Ecto neural progenitor cell (in vitro differentiated cells): ENCODE data around the gene GRIK2.
"Not testable (repeated sequence)": the region's sequence is repeated elsewhere in the genome, so short reads cannot be mapped to it uniquely, and the experiment has no call there.

ENCODE experiments used
- DNase-seq: peaks from one replicate; pipeline ENCODE4 v3.0.0-alpha.2; 2018; ENCODE audit warnings: low spot score

GRIK2 gene

DNA sequence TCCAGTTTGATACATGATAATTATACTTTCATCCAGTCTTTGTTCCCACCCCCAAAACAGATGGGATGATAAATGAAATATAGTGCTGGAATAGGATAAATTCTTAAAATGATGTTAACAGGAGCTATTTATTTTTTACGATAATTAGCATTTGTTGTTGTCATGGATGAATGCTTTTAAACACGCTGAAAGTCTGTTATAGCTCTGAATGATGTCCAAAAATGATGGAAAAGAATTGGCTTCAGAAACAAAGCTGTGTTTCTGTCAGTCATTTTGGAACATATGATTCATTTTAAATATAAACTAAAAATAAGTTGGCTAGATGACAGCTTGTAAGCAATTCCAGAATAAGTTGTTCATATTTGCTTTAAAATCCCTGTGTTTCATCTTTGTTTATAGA, 237.4 kb downstream of the GRIK2 start:
- DNase-seq = no peak

DNA sequence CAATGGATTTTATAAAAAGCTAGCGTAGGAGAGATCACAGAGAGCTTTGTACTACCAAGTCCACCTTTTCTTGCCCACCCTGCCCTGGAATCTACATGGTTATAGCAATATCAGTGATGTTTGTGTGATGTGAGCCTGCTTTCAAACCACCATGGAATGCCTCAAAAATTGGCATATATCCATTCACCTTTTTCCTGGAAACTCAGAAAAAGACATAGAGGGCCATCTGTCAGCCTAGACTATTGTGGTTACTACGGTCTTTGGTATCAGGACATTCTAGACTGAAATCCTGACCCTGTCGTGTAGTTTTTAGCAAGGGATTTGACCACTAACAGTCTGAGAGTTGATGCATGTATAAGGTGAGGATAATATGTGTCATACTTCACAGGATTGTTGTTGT, 239.6 kb downstream of the GRIK2 start:
- DNase-seq = no peak

DNA sequence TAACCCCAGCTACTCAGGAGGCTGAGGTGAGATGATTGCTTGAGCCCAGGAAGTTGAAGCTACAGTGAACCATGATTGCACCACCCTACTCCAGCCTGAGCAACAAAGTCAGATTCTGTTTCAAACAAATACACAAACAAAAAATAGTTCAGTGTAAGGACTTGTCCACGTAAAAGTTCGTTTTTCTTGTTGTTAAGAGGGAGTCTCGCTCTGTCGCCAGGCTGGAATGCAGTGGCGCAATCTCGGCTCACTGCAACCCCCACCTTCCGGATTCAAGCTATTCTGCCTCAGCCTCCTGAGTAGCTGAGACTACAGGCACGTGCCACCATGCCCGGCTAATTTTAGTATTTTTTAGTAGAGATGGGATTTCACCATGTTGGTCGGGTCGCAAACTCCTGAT, 245.4 kb downstream of the GRIK2 start:
- not testable (repeated sequence) for DNase-seq

DNA sequence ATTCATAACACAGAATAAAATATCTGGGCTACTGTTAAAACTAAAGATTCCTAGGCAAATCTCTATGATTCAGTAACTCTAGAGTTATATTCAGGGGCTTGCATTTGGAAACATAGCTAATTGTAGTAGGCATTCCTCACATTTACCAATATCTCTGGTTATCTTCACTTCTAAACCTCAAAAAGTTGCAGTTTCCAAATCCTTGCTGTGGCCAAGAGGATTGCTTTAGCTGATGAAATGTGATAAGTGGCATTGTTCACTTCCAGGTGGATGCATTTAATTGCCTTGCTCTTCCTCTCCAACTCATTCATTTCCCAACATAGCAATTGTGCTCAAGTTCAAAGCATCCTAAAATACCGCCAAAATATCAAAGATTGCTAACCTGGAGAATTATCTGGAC, 246.6 kb downstream of the GRIK2 start:
- no peak for DNase-seq

DNA sequence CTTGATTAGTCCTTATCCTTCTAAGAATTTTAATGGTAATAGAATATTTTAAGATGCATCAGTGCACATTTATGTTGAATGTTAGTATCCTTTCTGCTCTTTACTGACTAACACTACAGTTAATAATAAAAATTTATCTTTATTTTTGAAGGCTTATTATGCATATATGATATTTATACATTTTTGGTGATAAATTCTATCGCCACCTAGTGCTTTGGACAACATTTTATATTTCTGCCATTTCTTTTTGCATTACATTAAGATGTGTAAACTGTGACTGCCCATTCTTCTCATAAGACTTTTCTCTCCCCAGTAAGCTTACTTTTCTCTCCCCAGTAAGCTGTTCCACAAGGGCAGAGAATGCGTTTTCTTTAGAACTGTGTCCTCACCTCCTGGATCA, 252.3 kb downstream of the GRIK2 start:
- DNase-seq = no peak

DNA sequence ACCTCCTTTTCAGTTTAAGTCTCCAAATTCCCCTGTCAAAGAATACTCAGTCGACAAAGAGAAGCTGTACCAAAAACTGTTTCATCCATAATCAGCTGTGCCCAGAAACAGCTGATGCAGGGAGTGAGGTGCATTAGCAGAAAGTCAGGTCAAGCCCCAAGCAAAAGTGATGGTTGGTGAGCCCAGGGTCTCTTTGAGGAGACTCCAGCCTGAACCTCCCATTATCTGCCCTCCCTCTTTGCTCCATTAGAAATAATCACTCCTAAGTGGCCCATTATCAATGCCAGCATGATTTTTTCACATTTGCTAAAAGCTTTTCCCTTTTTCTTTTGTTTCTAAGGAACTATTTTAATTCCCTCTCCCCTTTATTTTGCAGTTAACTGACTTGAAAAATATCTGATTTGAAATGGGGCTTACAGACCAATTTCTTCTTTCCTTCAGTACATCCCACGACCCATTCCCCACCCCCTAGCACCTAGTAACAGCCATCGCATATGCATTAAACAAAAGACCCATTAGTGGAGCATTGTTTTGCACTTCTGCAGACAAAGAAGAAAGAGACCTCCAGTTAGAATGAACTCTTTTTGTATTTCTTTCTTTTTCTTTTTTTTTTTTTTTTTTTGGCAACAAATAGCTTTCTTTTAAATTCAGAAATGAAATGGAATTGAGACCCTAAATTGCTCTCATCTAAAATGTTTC, 257.0 kb downstream of the GRIK2 start:
- DNase-seq = no peak

DNA sequence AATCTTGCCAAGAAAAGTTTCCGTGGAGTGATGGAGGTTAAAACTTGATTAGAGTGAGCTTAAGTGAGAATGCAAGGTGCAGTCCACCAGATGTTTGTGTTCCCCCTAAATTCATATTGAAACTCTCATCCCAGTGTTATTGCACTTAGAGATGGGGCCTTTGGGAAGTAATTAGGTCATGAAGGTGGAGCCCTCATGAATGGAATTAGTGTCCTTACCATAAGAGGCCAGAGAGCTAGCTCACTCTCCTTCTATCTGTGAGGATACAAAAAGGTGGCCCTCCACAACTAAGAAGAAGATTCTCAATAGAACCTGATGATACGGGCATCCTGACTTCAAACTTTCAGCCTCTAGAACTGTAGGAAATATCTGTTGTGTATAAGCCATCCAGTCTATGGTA, 258.6 kb downstream of the GRIK2 start:
- DNase-seq = no peak

DNA sequence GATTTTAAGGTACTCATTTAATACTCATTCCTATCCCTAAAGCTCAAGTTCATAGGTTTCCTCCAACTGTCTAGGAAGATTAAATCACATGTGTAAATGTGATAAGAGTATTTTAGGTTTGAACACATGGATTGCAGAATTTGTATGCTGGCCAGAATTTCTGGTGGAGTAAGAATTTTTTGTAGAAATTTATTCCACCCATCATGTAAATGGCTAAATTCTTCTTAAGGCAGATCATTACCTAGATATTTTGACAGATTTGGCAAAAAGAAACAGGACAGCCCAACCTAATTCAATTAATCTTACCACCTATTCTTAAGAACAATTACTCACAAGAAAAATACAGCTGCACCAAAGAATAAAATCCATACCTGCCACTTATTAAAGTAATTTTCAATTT, 261.6 kb downstream of the GRIK2 start:
- DNase-seq = no peak

DNA sequence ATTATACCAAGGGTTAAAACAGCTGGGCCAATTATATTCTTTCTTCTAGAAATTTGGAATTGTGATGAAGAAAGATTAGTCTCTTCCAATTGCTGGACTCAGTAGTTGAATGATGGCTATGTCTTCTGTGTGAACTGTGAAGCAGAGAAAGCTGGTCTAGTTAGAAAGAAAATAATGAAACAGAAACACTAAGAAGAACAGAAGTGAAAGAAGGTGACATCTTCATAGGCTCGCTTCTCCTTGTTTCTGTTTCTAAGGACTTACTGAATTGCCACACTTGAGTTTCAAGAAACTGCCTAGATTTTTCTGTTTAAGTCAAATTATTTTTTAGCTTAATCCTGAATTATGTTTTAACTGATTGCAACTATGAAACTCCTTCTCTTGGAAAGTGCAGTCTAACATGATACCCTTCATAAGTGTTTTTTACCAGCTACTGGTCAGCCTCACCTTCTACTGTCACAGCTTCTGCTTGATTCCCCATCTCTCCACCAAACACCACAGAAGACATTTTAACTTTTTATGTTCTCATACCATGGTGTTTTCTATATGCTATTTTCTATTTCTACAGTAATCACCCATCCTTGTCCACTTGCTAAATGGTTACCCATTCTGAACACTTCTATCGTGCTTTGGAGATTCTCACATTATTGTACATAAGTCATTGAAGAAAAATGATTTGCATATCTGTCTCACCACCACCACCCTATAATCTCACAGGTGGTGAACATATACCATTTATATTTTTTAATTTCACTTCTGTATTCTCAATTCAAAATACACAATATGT, 268.8 kb downstream of the GRIK2 start:
- no peak for DNase-seq

DNA sequence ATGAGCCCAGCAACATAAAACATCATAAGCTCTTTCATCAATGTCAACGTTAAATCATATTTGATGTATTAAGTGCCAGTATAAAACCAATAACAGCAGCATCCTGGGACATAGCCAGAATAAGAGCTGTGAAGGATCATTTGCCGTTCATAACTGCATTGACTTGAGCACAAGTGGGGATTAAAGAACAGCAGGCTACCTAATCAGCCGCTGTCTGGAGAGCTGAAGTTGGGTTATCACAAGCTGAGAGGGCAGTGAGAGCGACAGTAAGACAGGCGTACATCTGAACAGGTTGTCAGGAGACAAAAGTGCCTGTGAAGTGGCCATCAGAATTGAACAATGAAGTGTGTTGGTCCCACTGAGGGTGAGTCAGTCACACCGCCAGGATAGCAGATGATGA, 269.6 kb downstream of the GRIK2 start:
- no peak for DNase-seq

DNA sequence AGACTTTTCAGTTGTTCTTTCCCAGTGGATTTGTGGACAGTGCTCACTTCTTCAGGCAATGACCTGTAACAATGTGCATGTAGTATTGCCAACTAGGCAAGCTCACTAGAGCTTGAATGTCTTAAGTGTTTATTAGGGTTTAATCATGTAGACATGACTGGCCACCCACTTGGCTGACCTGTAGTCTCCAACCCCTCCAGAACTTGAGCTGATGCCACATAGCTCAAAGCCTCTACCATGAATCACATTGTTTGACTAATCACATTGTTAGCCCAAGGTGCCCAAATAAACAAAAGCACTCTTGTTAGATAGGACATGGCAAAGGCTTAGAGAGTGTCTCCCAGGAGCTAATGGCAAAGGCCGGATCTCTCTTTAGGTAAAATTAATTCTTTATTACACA, 272.7 kb downstream of the GRIK2 start:
- no peak for DNase-seq

DNA sequence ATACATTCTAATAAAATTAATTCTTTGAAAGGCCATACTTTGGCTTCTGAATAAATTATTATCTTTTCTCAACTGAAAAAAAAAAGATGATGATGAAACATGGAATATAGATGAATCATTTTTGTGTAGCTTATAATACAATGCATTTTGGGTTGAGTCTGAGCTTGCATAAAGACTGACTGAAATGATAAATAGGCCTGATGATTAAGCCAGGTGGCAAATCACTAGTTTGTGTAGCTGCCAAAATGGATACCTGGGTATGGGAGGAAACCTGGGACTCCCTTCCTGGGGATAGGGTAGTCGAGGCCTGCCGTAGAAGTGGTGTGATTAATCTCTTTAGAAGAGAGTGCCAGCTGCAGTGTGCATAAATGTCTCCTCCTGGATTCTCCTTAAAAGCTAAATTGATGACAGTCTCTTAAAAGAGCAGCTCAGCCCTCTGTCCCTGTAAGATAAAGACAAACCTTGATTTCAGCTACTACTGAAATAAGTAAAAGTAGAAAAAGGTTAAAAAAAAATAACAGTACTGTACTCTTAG, 275.1 kb downstream of the GRIK2 start:
- no peak for DNase-seq

DNA sequence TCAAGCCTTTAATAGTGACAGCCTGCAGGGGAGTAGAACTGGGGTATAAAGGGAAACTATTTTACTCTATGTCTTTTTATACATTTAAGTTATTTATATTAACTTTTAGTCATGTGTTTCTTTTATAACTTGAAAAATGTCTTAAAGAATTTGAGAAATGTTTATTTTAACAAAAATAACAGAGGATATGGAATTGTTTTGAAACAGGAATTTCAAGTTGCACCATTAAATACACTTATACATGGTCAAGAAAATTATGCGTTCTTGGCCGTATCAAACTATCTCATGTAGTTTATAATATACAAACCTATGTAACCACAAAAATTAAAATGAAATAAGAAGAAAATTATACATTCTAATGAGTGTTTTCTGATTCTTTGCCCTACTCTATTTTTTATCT, 282.7 kb downstream of the GRIK2 start:
- no peak for DNase-seq

DNA sequence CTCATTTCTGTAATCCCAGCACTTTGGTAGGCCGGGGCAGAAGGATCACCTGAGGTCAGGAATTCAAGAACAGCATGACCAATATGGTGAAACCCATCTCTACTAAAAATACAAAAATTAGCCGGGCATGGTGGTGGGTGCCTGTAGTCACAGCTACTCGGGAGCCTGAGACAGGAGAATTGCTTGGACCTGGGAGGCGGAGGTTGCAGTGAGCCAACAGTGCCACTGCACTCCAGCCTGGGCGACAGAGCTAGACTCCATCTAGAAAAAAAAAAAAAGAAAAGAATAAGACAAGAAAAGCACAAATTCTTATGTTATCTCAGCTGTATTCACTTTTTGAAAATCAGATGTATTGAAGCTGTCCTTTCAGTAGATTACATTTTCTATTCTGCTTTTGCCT, 289.4 kb downstream of the GRIK2 start:
- DNase-seq = no peak

DNA sequence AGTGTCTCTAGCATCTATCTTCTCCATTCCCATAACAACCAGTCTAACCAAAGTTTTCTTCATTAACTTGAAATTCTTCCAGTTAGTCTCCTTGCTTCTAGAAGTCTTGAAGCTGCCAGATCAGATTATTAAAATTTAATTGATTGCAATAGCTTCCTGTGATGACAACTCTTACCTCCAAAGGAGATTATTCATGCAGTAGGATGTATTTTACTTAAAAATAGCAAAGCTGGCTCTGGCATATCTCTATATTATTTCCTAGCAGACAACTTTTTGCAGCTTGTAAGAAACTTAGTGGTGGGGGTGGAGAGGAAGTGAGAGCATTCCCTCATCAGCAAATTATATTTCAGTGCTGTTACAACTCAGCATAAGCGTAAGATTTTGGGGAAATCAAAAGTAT, 290.4 kb downstream of the GRIK2 start:
- DNase-seq = no peak

DNA sequence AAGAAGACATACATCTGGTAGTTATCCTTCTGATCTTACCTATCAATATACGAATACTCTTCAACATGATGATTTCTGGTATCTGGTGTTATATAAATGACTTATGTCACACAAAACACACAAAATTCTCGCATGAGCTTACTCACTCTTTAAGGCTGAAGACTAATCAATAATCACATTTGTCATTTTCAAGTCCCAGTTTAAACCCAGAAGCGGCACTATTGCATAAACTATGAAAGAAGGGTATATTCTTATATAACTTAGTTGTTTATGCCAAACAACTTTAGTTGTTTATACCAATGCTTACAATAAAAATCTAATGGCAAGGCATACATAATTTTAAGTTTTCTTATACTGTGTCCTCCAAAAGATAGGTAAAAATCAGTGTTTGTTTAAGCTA, 293.1 kb downstream of the GRIK2 start:
- no peak for DNase-seq

DNA sequence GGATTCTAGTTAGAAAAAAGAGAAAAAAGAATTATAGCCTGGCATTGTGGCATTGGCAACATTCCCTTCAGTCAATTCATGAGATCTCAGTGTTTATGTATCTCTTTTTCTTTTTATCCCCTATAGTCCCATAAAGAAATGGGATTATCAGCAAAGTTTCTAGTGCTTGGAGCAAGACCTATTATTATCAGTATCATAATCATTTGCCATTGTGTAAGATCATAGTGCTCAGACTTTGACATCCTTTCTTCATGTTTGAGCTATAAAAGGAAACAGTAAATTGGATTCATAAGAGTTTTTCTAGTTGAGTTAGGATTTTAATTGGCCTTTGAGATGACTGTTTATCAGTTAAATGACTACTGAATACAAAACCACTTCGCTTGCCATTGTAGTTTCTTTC, 295.6 kb downstream of the GRIK2 start:
- no peak for DNase-seq

DNA sequence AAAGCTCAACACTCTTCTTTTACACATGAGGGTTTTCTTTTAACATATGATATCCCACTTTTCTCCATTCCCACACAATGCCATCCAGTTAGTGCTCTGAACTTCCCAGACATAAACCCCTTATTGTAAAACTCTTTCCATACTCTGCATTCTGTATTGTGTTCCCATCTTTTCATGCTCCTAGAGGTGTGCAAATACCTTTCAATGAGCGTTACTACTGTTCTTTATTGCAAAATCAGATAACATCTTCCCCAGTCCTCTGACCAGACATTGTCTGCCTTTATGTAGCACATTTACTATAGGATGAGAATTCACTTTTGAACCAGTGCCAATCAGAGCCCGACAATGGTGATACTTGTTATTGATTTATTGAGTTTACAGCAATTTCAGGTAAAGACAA, 296.2 kb downstream of the GRIK2 start:
- no peak for DNase-seq

DNA sequence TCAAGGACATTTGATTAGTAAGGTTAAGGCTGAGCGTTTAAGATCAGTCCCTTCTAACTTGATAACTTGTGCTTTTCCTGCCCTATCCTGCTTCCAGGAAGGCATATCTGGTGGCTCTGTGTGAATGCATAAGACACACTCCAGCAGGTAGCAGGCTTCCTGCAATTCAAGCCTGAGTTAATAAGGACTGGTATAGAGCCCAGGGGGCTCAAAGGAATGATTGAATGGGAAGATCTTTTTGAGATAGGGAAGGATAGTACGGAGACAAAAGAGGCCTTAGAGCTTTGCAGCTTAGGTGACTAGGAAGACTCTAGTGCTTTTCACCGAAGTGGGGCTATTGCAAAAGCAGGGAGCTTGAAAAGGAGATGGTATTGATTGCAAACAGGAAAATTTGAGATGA, 307.1 kb downstream of the GRIK2 start:
- DNase-seq = no peak

DNA sequence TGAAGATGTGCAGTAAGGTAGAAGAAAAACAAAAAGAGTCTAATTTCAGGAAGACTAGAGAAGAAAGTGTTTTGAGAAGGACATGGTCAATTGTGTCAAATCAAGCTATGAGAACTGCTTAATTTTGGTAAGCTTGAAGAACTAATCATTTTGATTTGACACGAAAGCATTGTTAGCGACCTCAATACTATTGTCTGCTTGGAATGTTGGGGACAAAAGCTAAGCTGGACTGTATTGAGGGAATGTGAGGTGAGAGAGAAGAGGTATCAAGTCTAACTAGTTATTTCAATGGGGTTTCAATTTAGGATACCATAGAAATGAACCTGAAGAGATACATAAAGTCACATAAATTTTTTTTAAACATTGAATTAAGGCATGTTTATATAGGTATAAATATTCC, 309.8 kb downstream of the GRIK2 start:
- DNase-seq = no peak

DNA sequence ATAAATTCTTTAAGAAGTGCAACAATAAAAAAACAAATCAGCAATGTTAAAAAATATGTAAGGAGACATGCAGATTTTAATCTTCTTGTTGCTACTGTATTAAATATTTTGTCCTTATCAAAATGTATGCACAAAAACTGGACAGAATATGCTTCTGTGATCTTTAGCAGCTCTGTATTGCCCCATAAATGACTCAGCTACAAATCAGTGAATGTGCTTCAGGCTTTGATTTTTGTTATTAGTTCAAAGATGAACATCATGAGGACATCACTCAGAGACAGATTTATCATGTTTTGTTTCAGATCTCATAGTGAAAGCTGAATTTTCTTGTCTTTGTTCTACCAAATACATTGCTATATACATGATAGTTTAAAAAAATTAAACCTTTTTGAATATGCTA, 312.4 kb downstream of the GRIK2 start:
- DNase-seq = no peak

DNA sequence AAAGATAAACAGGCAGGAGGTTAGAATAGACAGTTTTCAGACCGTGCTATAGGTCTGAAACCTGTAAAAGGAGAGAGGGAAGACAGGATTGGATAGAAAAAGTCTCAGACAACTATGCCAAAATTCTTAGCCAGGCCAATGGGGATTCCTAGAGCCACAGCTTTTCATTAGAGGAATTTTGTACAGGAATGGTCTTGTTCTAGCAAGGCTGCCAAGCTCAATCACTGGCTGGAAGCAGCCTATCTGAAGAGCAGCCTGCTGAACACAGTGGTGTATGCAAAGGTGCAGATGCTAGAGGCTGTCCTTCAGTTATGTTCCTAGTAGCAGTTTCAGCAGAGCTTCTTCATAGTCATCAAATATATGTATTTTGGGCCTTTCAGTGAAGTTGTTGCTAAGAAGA, 313.1 kb downstream of the GRIK2 start:
- no peak for DNase-seq

DNA sequence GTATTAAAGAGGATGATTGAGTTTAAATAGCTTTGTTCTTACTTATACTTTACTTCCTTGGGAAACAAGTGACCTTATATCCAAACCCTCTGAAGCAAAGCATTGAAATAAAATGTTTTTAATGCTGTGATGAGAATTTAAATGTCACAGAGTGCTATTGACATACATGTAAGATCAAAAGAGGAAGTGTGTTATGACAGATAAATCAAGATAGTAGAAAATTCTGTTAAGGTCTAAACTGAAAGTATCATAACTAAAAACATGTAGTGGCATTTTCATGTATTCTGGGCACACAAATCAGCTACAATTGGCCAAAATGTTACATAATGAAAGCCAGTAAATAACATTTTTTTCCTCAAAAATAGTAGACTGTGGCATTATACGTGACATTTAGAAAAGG, 318.0 kb downstream of the GRIK2 start:
- DNase-seq = no peak

DNA sequence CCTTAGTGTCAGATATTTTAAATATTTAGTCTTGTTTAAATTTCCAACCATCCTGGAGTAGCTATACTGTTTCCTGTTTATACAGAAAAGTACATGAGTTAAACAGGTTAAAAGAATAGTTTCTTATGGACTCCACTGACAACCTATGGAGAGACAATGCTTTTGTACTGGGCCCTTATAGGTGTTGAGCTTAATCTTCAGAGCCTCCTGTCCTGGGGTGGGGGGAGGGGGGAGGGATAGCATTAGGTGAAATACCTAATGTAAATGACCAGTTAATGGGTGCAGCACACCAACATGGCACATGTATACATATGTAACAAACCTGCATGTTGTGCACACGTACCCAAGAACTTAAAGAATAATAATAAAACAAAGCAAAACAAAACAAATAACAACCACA, 322.9 kb downstream of the GRIK2 start:
- no peak for DNase-seq
